Activated CD8-positive, alpha-beta memory T cell treated with anti-CD3 and anti-CD28 coated beads for 36 hours (primary cell): ENCODE data around the gene PTPMT1. TPM values are rescaled to one million over a fixed set of nuclear protein-coding genes. Genes with fewer than 3 reads are reported as not detected.
"Not testable (repeated sequence)": the region's sequence is repeated elsewhere in the genome, so short reads cannot be mapped to it uniquely, and the experiment has no call there.

Experiments
- CTCF ChIA-PET: fragments of 350-600 bp; sonication (Branson Sonifier 250); formaldehyde crosslinking; loops from one replicate; lab custom pipeline; 2021; ENCODE audit warnings: antibody characterized with exemption; lab: Charles Lee
- POLR2A ChIA-PET: fragments of 350-600 bp; sonication (Branson Sonifier 250); formaldehyde crosslinking; loops from one replicate; lab custom pipeline; 2021; ENCODE audit warnings: antibody characterized with exemption; lab: Charles Lee
- total RNA-seq, 2 experiments: library from RNA; stranded (reverse); gene quantifications; one replicate each; pipeline ENCODE4 v1.2.3, GENCODE V29; 2021

Gene PTPMT1
- total RNA-seq, 2 experiments from 2014 or later = 55.5 to 58.9 TPM

DNA sequence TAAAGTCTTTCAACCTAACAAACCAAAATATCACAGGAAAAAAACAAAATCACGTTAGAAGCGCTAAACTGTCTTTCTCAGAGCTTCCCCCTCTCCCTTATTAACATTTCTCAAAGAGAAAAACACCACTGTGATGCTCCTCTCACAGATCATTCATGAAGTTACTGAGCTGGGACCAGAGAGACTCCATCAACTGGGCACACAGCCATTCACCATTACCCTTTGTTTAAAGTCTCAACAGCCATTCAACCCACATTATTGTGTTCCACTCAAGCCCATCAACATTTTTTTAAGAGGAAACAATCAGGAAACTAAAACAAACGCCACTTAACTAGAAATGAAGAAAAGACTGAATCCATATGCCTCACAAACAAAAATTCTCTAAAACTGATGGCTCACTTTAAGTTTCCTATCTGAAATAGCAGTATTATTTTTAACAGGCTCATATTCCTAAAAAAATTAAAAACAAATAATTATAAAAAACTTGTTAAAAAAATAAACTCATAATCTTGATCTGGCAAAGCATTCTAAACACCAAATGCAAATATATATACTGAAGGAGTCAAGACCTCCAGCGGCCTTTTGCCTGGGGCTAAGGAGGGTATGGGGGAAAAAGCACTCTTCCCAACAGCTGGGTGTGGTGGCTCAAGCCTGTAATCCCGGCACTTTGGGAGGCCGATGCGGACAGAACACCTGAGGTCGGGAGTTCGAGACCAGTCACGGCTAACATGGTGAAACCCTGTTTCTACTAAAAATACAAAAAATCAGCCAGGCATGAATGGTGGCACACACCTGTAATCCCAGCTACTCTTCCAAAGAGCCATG, 26.4 kb upstream of the PTPMT1 start:
- POLR2A ChIA-PET = interaction anchor here (2.3 kb wide), 1 partner anchor 13 kb away, joined by 15 read pairs; the partner anchor contains the start of gene CELF1
- CTCF ChIA-PET = interaction anchor here (0.6 to 1.4 kb wide), 3 partner anchors 13 to 86 kb away, joined by 3 read pairs; no protein-coding TSS in a partner anchor

- CTCF ChIA-PET = interaction anchor here (1.0 to 1.4 kb wide), 3 partner anchors 12 to 16 kb away, joined by 3 to 4 read pairs (median 4); no protein-coding TSS in a partner anchor
- POLR2A ChIA-PET = interaction anchor here (2.3 kb wide), 1 partner anchor 12 kb away, joined by 15 read pairs; the partner anchor contains the start of gene CELF1
Measured at GRCh38 chr11:47539681-47540039, 25.7 kb upstream of the PTPMT1 start.

GRCh38 chr11:47541070-47541469, 24.3 kb upstream of the PTPMT1 start:
- ChIA-PET POLR2A (interaction anchor here (2.3 kb wide), 1 partner anchor 11 kb away, joined by 15 read pairs; the partner anchor contains the start of gene CELF1), CTCF (interaction anchor here (1.1 to 1.3 kb wide), 3 partner anchors 10 to 26 kb away, joined by 3 read pairs; partner anchors contain the start of gene CELF1)

GRCh38 chr11:47545298-47545697, 20.1 kb upstream of the PTPMT1 start:
- POLR2A ChIA-PET = no interaction called here
- CTCF ChIA-PET = no interaction called here

GRCh38 chr11:47546274-47546673, 19.1 kb upstream of the PTPMT1 start:
- POLR2A ChIA-PET = not testable (repeated sequence)

GRCh38 chr11:47550288-47551047, 14.9 kb upstream of the PTPMT1 start:
- ChIA-PET CTCF (interaction anchor here (0.6 to 1.5 kb wide), 2 partner anchors 9 to 26 kb away, joined by 3 to 4 read pairs; no protein-coding TSS in a partner anchor), POLR2A (interaction anchor here (2.4 kb wide), 1 partner anchor 10 kb away, joined by 15 read pairs; no protein-coding TSS in a partner anchor)

More at GRCh38 chr11:47546274-47546673, 19.1 kb upstream of the PTPMT1 start:
- CTCF ChIA-PET = interaction anchor here (0.7 kb wide), 1 partner anchor 8 kb away, joined by 5 read pairs; no protein-coding TSS in a partner anchor

GRCh38 chr11:47551086-47551485, 14.3 kb upstream of the PTPMT1 start:
- CTCF ChIA-PET = interaction anchor here (0.9 to 1.5 kb wide), 7 partner anchors 8 to 59 kb away, joined by 3 to 6 read pairs (median 4); no protein-coding TSS in a partner anchor

GRCh38 chr11:47552056-47552565, 13.3 kb upstream of the PTPMT1 start:
- CTCF ChIA-PET = interaction anchor here (0.7 to 2.3 kb wide), 15 partner anchors 9 to 900 kb away, joined by 3 to 12 read pairs (median 4); partner anchors contain the start of genes KBTBD4, NDUFS3 and PTPMT1
- POLR2A ChIA-PET = interaction anchor here (0.6 to 2.4 kb wide), 8 partner anchors 12 to 246 kb away, joined by 3 to 15 read pairs (median 4); partner anchors contain the start of genes KBTBD4, NDUFS3 and PSMC3

More at GRCh38 chr11:47551086-47551485, 14.3 kb upstream of the PTPMT1 start:
- POLR2A ChIA-PET = interaction anchor here (2.4 kb wide), 1 partner anchor 11 kb away, joined by 15 read pairs; no protein-coding TSS in a partner anchor

GRCh38 chr11:47552566-47553405, 12.6 kb upstream of the PTPMT1 start, which contains the start of gene CELF1:
CELF1 (minus strand) TSS chr11:47553132; CDS start chr11:47499523, 53,609 bp downstream.
- CTCF ChIA-PET = interaction anchor here (0.6 to 2.3 kb wide), 22 partner anchors 12 to 900 kb away, joined by 3 to 12 read pairs (median 4); partner anchors contain the start of genes KBTBD4, NDUFS3, PSMC3 and PTPMT1
- POLR2A ChIA-PET = interaction anchor here (0.6 to 2.4 kb wide), 7 partner anchors 12 to 127 kb away, joined by 3 to 15 read pairs (median 5); partner anchors contain the start of genes KBTBD4, NDUFS3 and PSMC3

- ChIA-PET CTCF (interaction anchor here (0.6 to 2.3 kb wide), 12 partner anchors 11 to 127 kb away, joined by 3 to 12 read pairs (median 4); partner anchors contain the start of genes KBTBD4, NDUFS3 and PSMC3), POLR2A (interaction anchor here (0.9 to 1.0 kb wide), 2 partner anchors 11 to 13 kb away, joined by 3 to 5 read pairs; no protein-coding TSS in a partner anchor)
Measured at GRCh38 chr11:47553406-47553743, 12.0 kb upstream of the PTPMT1 start.

GRCh38 chr11:47557004-47557403, 8.4 kb upstream of the PTPMT1 start:
- POLR2A ChIA-PET, CTCF ChIA-PET: not testable (repeated sequence)

- ChIA-PET CTCF (no interaction called here), POLR2A (no interaction called here)
Measured at GRCh38 chr11:47558695-47559094, 6.7 kb upstream of the PTPMT1 start.

- ChIA-PET POLR2A (no interaction called here), CTCF (interaction anchor here (0.7 kb wide), 2 partner anchors 167 to 345 kb away, joined by 3 to 4 read pairs; partner anchors contain the start of gene DDB2)
Measured at GRCh38 chr11:47560426-47560825, 5.0 kb upstream of the PTPMT1 start.

DNA sequence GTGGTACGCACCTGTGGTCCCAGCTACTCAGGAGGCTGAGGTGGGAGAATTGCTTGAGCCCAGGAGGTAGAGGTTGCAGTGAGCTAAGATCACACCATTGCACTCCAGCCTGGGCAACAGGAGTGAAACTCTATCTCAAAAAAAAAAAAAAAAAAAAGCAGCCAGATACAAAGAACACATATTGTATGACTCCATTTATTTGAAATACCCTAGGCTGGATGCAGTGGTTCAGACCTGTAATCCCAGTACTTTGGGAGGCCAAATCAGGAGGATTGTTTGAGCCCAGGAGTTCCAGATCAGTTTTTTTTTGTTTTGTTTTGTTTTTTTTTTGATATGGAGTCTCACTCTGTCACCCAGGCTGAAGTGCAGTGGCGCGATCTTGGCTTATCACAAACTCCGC, 3.0 kb upstream of the PTPMT1 start:
- ChIA-PET CTCF (interaction anchor here (0.7 to 0.9 kb wide), 2 partner anchors 16 to 199 kb away, joined by 3 to 4 read pairs; partner anchors contain the start of genes KBTBD4 and NDUFS3), POLR2A (interaction anchor here (0.6 kb wide), 1 partner anchor 455 kb away, joined by 5 read pairs; no protein-coding TSS in a partner anchor)

GRCh38 chr11:47564366-47564765, 1.0 kb upstream of the PTPMT1 start:
- POLR2A ChIA-PET = interaction anchor here (1.0 to 3.4 kb wide), 3 partner anchors 11 to 293 kb away, joined by 3 to 19 read pairs (median 5); partner anchors contain the start of genes CELF1, KBTBD4 and NDUFS3
- CTCF ChIA-PET = interaction anchor here (0.5 to 2.6 kb wide), 5 partner anchors 9 to 152 kb away, joined by 3 to 20 read pairs (median 6); partner anchors contain the start of genes CELF1, KBTBD4 and NDUFS3

GRCh38 chr11:47564933-47565339, 463 bp upstream of the PTPMT1 start:
- POLR2A ChIA-PET = interaction anchor here (1.0 to 3.4 kb wide), 3 partner anchors 12 to 294 kb away, joined by 3 to 19 read pairs (median 5); partner anchors contain the start of genes CELF1, KBTBD4 and NDUFS3
- CTCF ChIA-PET = interaction anchor here (1.2 to 2.6 kb wide), 4 partner anchors 9 to 13 kb away, joined by 4 to 20 read pairs (median 6); partner anchors contain the start of genes CELF1, KBTBD4 and NDUFS3
